Right lobe of liver (tissue), 6 donors: Measurements from ENCODE around the gene KCNIP3. TPM values are rescaled to one million over a fixed set of nuclear protein-coding genes. Genes with fewer than 3 reads are reported as not detected.

Experiments
- ATAC-seq, 4 donors: fragments of 200-7000 bp; cut with Tn5 transposase; one replicate each; pipeline ENCODE4 v1.9.1; 2020; ENCODE audit warnings: mild to moderate bottlenecking in 4 of 4, moderate library complexity in 4 of 4
- DNase-seq, 3 donors: peaks; one replicate each; pipeline ENCODE4 v3.0.0-alpha.2; 2020
- H3K27ac ChIP-seq, 3 donors: fragments of 200-600 bp; one replicate each; pipeline ENCODE4 v1.8.0; 2022
- H3K27me3 ChIP-seq, 2 donors: fragments of 200-600 bp; one replicate each; pipeline ENCODE4 v1.8.0; 2022
- H3K36me3 ChIP-seq, 4 donors: fragments of 200-600 bp; sonication (generic) in 1 of 4; one replicate each; pipeline versions ENCODE4 v1.5.1 to v1.8.0; 2017 to 2022; ENCODE audit warnings: control low read depth in 1 of 4
- H3K4me1 ChIP-seq, 4 donors: fragments of 200-600 bp; sonication (generic) in 1 of 4; one replicate each; pipeline versions ENCODE4 v1.5.1 to v1.8.0; 2017 to 2022; ENCODE audit warnings: control low read depth in 1 of 4
- H3K4me3 ChIP-seq, 3 donors: fragments of 200-600 bp; one replicate each; pipeline ENCODE4 v1.8.0; 2022
- H3K9me3 ChIP-seq, 4 donors: fragments of 200-600 bp; sonication (generic) in 1 of 4; one replicate each; pipeline versions ENCODE4 v1.5.1 to v1.8.0; 2017 to 2022; ENCODE audit warnings: control low read depth in 1 of 4
- POLR2A ChIP-seq: fragments of 450-650 bp; IDR thresholded peaks from one replicate; pipeline ENCODE4 v1.6.1; 2017; ENCODE audit warnings: antibody characterized with exemption, mild to moderate bottlenecking
- WGBS: methylation state at CpG from one replicate; pipeline ENCODE4 v1.1.6; 2018; ENCODE audit warnings: low coverage, low lambda C conversion rate; ENCODE audit not compliant: insufficient coverage; ENCODE audit errors: missing lambda C conversion rate; 5-methylcytosine and 5-hydroxymethylcytosine counted together
- intact Hi-C, 2 donors: fragments of 100-400 bp; cut with DNase I; formaldehyde crosslinking; loops; one replicate each; pipeline versions ENCODE4 v1.11.2 to v1.14.1; 2022
- total RNA-seq, 6 experiments: library from RNA; depleted of rRNA in 2 of 6; stranded (reverse); fragments of >200 nt in 2 of 6; fragmentation: NEBNext Ultra II Directional in 3 of 6; extraction: Animal tissue kit (Norgen Biotek cat#: 25700) in 3 of 6; gene quantifications; one replicate each; pipeline versions ENCODE4 v1.1.0 to v1.2.4, GENCODE V29; 2016 to 2023
- TF ChIP-seq, protein P1 (sequence below), 4 donors: fragments of 200-600 bp in 3 of 4; fragments of 450-650 bp in 1 of 4; IDR thresholded peaks; one replicate each; pipeline versions ENCODE4 v1.5.1 to v1.8.0; 2016 to 2022; ENCODE audit warnings: antibody characterized with exemption in 4 of 4, mild to moderate bottlenecking in 2 of 4
- donor health status: DM: no; HTN: yes; CAD: no.
- donor health status: DM: no; HTN: no; CAD: no.
- donor health status: DM: no; HTN: no; CAD: no.
- donor health status: DM: no; HTN: yes; CAD: no.
- donor health status: DM: no; HTN: yes; CAD: no.

The KCNIP3 gene
- total RNA-seq, 6 experiments from 2014 or later: 0.46 to 3.3 (median 1.2) TPM

DNA sequence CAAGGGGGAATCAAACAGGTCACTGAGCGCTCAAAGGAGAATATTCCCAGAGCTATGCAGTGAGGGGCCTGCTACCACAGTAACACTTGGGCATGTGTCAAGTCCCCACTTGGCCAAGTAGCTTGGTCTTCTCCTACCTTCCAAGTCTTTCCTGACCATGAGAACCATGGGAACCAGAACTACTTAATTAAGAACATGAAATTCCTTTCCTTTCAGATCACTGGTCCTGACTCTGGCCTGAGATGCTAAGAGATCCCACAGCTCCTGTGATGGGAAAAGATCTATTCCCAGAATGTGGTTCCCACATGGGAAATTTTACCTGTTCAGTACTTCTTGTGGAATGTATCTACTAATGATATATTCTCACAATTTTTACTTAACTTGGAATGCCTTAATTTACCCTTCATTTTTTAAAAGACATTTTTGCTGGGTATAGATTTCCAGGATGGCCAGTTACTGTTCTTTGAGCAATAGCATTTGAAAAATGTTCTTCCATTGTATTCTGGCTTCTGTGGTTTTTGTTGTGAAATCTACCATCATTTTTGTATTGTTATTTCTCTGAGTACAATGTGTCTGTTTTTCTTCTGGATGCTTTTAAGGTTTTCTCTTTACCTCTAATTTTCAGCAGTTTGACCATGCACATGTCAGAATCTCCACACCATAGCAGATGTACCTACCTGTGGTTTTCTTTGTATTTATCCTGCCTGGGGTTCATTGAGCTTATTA, 37.9 kb downstream of the KCNIP3 start:
- Histone ChIP-seq H3K4me1 (no peaks in the 10 kb centered on the region), H3K27me3 (no peaks in the 10 kb centered on the region), H3K4me3 (no peak overlapping the region), H3K36me3 (no peaks in the 10 kb centered on the region), H3K27ac (no peak overlapping the region), H3K9me3 (no peaks in the 10 kb centered on the region)
- WGBS: no CpG with 5 or more reads among the region's 1 CpG
- intact Hi-C loops: no loop called here
- ATAC-seq (no peak), DNase-seq (no peak)
- no peak for TF ChIP-seq POLR2A
- TF ChIP-seq, protein P1, sequence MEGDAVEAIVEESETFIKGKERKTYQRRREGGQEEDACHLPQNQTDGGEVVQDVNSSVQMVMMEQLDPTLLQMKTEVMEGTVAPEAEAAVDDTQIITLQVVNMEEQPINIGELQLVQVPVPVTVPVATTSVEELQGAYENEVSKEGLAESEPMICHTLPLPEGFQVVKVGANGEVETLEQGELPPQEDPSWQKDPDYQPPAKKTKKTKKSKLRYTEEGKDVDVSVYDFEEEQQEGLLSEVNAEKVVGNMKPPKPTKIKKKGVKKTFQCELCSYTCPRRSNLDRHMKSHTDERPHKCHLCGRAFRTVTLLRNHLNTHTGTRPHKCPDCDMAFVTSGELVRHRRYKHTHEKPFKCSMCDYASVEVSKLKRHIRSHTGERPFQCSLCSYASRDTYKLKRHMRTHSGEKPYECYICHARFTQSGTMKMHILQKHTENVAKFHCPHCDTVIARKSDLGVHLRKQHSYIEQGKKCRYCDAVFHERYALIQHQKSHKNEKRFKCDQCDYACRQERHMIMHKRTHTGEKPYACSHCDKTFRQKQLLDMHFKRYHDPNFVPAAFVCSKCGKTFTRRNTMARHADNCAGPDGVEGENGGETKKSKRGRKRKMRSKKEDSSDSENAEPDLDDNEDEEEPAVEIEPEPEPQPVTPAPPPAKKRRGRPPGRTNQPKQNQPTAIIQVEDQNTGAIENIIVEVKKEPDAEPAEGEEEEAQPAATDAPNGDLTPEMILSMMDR (IDR thresholded peaks at IDR 0.05): no peak

DNA sequence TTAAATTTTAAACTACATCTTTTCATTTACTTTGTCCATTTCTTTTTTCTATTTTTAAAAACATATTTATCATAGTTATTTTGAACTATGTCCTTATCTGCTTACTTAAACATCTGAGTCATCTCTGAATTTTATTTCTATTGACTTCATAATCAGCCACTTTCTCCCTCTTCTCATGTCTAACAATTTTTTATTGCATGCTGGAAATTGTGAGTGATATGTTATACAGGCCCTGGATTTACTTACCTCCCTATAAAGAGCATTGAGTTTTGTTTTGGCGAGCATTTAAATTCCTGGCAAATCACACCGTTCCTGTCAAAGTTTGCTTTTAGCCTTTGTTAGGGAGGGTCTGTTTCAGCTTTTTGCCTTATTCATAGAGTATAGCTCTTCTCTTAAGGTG, 39.3 kb downstream of the KCNIP3 start:
- no peaks in the 10 kb centered on the region for H3K27me3 ChIP-seq
- ATAC-seq: no peak
- H3K27ac ChIP-seq: no peak overlapping the region
- no peak for DNase-seq
- TF ChIP-seq POLR2A: no peak
- TF ChIP-seq, protein P1 (IDR thresholded peaks at IDR 0.05): no peak
- H3K4me3 ChIP-seq: no peak overlapping the region
- intact Hi-C loops: no loop called here
- 64% methylated on average over 2 of the region's 2 CpGs for WGBS
- H3K9me3 ChIP-seq: no peaks in the 10 kb centered on the region
- no peaks in the 10 kb centered on the region for H3K36me3 ChIP-seq
- H3K4me1 ChIP-seq: no peaks in the 10 kb centered on the region

DNA sequence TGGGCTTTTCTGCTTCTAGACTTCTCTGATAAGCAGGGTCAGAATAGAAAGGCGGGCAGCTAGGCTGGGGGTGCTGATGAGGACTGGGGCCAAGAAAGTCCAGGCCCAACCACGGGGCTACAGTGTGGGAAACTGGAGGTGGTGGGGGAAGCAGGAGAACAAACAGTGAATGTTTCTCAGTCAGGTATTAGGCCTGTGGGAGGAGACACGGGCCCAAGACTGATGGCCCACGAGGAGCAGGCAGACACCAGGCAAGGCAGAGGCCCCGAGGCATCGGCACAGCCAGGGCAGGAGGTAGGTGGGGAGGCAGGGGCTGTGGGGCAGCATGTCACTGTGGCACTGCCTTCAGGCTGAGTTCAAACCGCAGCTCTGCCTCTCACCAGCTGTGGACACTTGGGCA, 40.7 kb downstream of the KCNIP3 start:
- no peak for TF ChIP-seq POLR2A
- TF ChIP-seq, protein P1 (IDR thresholded peaks at IDR 0.05): no peak
- ATAC-seq: no peak
- no peak overlapping the region for H3K4me3 ChIP-seq
- WGBS: 53% methylated on average over 6 of the region's 7 CpGs
- no peak overlapping the region for H3K27ac ChIP-seq
- H3K27me3 ChIP-seq: no peaks in the 10 kb centered on the region
- intact Hi-C loops: no loop called here
- DNase-seq: peak in 2 of 3 donors; percentile 8 to 38
- no peaks in the 10 kb centered on the region for H3K9me3 ChIP-seq
- no peaks in the 10 kb centered on the region for H3K36me3 ChIP-seq
- H3K4me1 ChIP-seq: no peaks in the 10 kb centered on the region

DNA sequence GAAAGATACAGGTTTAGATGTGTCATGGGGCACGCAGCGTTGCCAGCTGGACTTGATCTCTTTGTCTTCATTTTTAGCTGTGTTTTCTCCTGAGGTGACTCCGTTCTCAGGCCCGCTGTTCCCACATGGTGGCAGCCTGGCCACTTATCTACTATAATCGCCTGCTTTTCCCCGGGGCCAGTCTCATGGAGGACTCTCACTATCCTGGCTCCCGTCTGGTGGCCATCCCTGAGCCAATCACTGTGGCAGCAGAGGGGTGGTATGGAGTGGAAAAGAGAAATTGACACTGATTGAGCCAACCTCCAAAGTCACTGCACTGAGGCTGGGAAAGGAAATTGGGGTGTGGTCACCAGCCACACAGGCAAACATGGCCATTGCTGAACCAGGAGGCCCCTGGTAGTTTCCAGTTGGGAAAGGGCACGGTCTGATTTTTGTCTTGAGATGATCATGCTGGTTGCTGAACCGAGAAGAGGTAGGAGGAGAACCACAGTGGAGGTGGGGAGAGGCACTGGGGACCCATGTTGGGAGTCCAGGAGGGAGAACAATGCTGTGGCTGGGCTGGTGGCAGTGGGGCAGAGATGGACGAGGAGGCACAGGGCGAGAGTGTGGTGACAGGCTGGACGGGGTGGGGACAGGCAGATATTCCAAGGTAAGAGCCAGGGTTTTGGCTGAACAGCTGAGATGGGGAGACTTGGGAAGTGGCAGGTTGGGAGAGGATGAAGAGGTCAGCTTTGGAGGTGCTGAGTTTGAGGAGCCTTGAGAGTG, 45.6 kb downstream of the KCNIP3 start:
- H3K4me3 ChIP-seq: no peak overlapping the region
- no peak for TF ChIP-seq POLR2A
- TF ChIP-seq, protein P1 (IDR thresholded peaks at IDR 0.05): no peak
- H3K4me1 ChIP-seq: peaks cover 0 to 10% (median 0%) of the 10 kb centered on the region in 4 donors
- intact Hi-C loops: no loop called here
- DNase-seq (peak; percentile 14 to 32 (median 22)), ATAC-seq (no peak)
- no peak overlapping the region for H3K27ac ChIP-seq
- no peaks in the 10 kb centered on the region for H3K36me3 ChIP-seq
- H3K27me3 ChIP-seq: no peaks in the 10 kb centered on the region
- H3K9me3 ChIP-seq: no peaks in the 10 kb centered on the region
- 72% methylated on average over 9 of the region's 12 CpGs for WGBS
